Coronary artery (tissue), 2 donors: ENCODE data around the gene PPFIA1.

Experiments
- DNase-seq: peaks from one replicate; pipeline ENCODE4 v3.0.0-alpha.2; 2017; ENCODE audit warnings: low spot score
- H3K27ac ChIP-seq, 2 donors: fragments of 200-600 bp; sonication (generic); one replicate each; pipeline ENCODE4 v1.5.1; 2016 to 2019
- H3K4me3 ChIP-seq: fragments of 200-600 bp; sonication (generic); 2 replicates; pipeline ENCODE4 v1.5.1; 2016; ENCODE audit warnings: mild to moderate bottlenecking, moderate library complexity
- TF ChIP-seq, protein P1 (sequence below): fragments of 200-600 bp; sonication (generic); IDR thresholded peaks from one replicate; pipeline ENCODE4 v1.5.1; 2019; ENCODE audit warnings: antibody characterized with exemption

PPFIA1 gene

DNA sequence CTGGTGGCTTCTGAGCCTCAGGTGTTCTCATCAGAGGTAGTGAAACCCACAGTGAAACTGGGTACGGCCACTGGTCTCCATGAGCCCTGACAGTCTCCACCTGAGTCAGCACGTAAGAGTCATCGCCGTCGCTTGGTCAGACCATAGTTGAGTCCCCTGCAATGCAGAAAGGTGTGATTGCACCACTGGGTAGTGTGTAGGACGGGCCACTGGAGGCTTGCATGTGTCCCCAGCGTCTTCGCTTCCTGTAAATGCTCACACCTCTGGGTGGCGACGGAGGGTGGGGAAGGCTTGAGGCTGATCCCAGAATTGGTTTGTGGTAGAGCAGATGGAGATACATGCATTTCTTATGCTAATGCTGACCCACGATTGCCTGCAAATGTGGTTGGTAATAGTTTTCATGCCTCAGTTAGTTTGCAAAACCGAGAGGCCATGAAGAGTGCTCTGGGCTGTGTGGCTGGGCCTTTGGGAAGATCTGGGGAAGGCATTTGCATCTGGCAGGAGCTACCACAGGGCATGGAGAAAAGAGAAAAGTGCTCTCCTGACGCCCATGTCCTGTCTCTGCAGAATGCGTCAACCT lies 154.4 kb downstream of the PPFIA1 start:
- TF ChIP-seq, protein P1, sequence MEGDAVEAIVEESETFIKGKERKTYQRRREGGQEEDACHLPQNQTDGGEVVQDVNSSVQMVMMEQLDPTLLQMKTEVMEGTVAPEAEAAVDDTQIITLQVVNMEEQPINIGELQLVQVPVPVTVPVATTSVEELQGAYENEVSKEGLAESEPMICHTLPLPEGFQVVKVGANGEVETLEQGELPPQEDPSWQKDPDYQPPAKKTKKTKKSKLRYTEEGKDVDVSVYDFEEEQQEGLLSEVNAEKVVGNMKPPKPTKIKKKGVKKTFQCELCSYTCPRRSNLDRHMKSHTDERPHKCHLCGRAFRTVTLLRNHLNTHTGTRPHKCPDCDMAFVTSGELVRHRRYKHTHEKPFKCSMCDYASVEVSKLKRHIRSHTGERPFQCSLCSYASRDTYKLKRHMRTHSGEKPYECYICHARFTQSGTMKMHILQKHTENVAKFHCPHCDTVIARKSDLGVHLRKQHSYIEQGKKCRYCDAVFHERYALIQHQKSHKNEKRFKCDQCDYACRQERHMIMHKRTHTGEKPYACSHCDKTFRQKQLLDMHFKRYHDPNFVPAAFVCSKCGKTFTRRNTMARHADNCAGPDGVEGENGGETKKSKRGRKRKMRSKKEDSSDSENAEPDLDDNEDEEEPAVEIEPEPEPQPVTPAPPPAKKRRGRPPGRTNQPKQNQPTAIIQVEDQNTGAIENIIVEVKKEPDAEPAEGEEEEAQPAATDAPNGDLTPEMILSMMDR = no peak
- no peak overlapping the region for H3K27ac ChIP-seq
- DNase-seq = no peak

DNA sequence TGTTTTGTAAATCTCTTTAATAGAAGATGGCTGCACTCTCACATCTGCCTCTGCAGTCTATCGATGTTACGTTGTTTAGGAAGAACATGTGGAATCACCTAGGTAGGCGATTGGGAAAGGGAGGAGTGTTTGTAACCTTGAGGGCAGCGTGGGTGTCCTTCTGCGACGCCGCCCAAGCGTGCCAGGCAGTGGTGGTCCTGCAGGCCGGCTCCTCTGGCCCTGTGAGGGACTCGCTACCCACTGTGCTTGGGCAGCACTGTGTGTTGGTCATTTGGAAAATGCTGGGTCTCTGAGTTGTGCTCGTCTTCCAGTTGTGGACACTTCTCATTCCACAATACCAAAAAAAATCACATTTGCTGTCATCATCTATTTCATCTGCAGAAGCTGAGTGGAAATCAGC lies 156.9 kb downstream of the PPFIA1 start:
- TF ChIP-seq, protein P1 = no peak
- DNase-seq = no peak
- no peak overlapping the region for H3K4me3 ChIP-seq
- H3K27ac ChIP-seq = no peak overlapping the region

More for the DNA sequence above, 154.4 kb downstream of the PPFIA1 start:
- no peak overlapping the region for H3K4me3 ChIP-seq

DNA sequence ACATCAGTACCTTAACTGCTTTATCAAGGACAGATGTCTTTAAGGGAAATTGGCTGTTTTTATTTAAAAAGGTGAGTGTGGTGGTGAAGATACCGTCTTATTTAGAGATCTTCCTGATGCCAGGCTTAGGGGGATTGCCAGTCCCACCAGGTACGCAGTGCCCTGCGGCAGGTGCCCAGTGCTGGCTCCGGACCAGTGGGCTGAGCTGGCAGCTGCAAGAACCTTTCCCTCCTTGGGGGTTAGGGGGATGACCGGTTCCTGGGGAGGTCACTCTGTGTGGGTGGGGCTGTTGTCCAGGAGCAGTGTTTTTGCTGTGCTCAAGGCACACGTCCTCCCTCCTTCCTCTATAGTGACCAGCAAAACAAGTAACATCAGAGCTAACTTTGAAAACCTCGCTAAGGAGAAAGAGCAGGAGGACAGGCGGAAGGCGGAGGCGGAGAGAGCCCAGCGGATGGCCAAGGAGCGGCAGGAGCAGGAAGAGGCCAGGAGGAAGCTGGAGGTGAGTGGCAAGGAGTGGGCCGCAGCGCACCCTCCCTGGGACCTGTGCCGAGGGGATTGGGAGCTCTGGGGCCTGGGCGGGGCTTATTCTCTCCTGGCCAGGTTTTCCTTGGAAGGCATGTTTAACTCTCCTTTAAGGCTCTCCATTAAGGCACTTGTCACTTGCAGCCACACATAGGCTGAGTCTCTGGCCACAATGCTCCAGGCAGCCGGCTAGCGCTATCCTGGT lies 158.4 kb downstream of the PPFIA1 start:
- no peak overlapping the region for H3K4me3 ChIP-seq
- TF ChIP-seq, protein P1 = no peak
- no peak overlapping the region for H3K27ac ChIP-seq
- no peak for DNase-seq

DNA sequence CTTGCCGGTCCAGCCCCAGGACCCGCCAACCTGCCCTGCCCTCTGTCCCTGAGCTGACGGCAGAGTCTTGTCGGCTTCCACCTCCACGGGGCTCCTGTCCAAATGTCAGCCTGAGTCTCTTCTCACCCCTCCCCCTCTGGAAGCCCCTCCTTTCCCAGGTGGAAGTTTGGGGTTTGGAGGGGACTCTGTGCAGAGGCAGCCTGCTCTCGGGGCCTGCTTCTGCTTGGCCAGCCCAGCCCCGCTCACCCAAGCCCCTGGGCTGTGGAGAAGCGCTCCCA lies 158.9 kb downstream of the PPFIA1 start:
- TF ChIP-seq, protein P1 = no peak
- H3K4me3 ChIP-seq = no peak overlapping the region
- no peak for DNase-seq
- no peak overlapping the region for H3K27ac ChIP-seq

DNA sequence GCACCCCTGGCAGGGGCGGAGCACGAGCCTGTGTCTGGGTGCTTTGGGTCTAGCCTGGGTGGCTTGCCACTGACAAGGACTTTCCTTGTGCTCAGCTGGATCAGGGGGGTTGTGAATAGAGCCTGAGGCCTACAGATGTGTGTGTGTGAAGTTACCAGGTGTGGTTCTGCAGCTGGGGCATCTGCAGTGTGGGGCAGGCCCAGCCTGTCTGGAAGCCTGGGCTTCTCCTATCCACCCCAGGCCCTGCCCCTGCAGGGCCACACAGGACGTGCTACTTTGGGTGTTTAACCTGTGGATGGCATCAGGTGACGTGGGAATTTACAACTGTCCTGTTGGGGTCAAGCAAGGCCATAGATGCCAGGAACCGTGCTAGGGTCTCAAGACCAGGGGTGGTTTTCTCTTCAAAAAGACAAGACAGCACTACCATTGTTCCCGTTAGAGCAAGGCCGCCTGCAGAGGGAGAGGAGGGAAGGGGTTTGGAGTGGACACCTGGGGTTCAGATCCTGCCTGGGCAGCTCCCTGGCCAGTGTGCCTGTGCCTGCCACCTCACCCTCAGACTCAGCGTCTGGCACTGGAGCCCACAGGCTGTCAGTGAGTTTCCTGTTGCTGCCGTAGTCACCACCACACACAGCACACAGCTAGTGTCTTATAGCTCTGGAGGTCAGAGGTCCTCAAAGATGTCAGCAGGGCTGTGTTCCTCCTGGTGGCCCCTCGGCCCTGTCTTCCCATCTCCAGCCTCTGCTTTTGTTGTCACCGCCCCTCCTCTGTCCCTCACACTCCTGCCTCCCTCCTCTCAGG lies 159.4 kb downstream of the PPFIA1 start:
- TF ChIP-seq, protein P1 = no peak
- H3K27ac ChIP-seq = no peak overlapping the region

DNA sequence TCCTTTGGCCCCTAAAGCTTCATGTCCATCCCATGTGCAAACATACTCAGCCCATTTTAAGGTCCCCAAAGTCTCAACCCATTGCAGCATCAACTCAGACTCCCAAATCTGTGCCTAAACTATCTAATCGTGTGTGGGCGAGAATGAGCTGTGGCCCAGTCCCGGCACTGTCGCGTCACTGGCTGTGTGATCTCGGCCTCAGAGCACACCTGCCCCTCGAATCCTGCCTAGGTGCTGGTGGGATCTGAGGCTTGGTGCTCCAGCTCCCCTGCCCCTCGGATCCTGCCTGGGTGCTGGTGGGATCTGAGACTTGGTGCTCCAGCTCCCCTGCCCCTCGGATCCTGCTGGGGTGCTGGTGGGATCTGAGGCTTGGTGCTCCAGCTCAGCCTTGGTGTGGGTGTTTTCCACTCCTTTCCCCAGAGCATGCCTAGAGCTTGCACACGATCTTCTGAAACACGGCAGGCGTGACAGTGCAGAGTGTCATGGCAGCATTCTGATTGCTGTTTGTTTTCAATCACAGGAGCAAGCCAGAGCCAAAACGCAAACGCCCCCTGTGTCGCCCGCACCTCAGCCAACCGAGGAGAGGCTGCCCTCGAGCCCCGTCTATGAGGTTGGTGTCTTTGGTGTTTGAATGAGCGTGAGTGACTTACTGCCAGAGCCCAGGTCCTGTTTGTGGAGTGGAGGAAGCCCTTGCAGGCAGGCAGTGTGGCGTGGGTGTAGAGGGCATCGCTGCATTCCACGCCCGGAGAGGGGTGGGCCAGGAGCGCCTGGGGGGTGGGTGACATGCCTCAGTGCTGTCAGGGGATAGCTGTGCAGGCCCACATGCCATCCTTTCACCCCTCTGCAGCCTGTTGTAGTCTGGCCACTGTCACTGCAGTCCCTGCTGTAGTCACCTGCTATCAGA lies 160.4 kb downstream of the PPFIA1 start:
- Histone ChIP-seq H3K4me3 (no peak overlapping the region), H3K27ac (no peak overlapping the region)
- TF ChIP-seq, protein P1 = no peak
- DNase-seq = no peak

More for the DNA sequence above, 159.4 kb downstream of the PPFIA1 start:
- no peak for DNase-seq
- H3K4me3 ChIP-seq = no peak overlapping the region
